GM10847 (cell line): ENCODE data around the gene KCNQ5.

Experiments used
- POLR2A ChIP-seq: IDR thresholded peaks from 2 replicates; pipeline ENCODE4 v1.6.1; 2011; ENCODE audit not compliant: insufficient read length; ENCODE audit errors: extremely low read depth

The KCNQ5 gene

GRCh38 chr6:72621291-72622093 is at the start of gene KCNQ5:
Gene KCNQ5, plus strand, starts transcription at chr6:72622064.
- TF ChIP-seq POLR2A: no peak

- no peak for TF ChIP-seq POLR2A
Measured at GRCh38 chr6:72579865-72580264, 42.0 kb upstream of the KCNQ5 start.

- no peak for TF ChIP-seq POLR2A
Measured at GRCh38 chr6:72580281-72580940, 41.5 kb upstream of the KCNQ5 start.

GRCh38 chr6:72588155-72588554 is 33.7 kb upstream of the KCNQ5 start:
- no peak for TF ChIP-seq POLR2A

GRCh38 chr6:72589096-72589495 is 32.8 kb upstream of the KCNQ5 start:
- TF ChIP-seq POLR2A: no peak

- TF ChIP-seq POLR2A: no peak
Measured at GRCh38 chr6:72595812-72596211, 26.1 kb upstream of the KCNQ5 start.

GRCh38 chr6:72616406-72617015 is 5.4 kb upstream of the KCNQ5 start:
- no peak for TF ChIP-seq POLR2A

- TF ChIP-seq POLR2A: no peak
Measured at GRCh38 chr6:72617721-72618120, 4.1 kb upstream of the KCNQ5 start.

GRCh38 chr6:72619883-72620696 is 1.8 kb upstream of the KCNQ5 start:
- peak; percentile 42 for TF ChIP-seq POLR2A

- no peak for TF ChIP-seq POLR2A
Measured at GRCh38 chr6:72620871-72621290, 983 bp upstream of the KCNQ5 start.

GRCh38 chr6:72622094-72622940 is 453 bp downstream of the KCNQ5 start:
- peak; percentile 50 for TF ChIP-seq POLR2A

GRCh38 chr6:72623808-72624207 is 1.9 kb downstream of the KCNQ5 start:
- no peak for TF ChIP-seq POLR2A

- TF ChIP-seq POLR2A: no peak
Measured at GRCh38 chr6:72624557-72625160, 2.8 kb downstream of the KCNQ5 start.

- TF ChIP-seq POLR2A: no peak
Measured at GRCh38 chr6:72626126-72626525, 4.3 kb downstream of the KCNQ5 start.
